AG04449 (cell line): Measurements from ENCODE around the gene PLEKHO2.
A peak's percentile ranks its signal among the peaks of the same experiment; 100 is the strongest.

Source experiments
- CTCF ChIA-PET: fragments of 350-600 bp; formaldehyde crosslinking; extraction: SDS; loops from one replicate; lab custom pipeline; 2021; ENCODE audit warnings: antibody characterized with exemption; lab: Yijun Ruan, JAX
- POLR2A ChIA-PET: fragments of 400-600, 350-600 bp; formaldehyde crosslinking; extraction: SDS; loops from one replicate; lab custom pipeline; 2020; ENCODE audit warnings: antibody characterized with exemption, inconsistent platforms; lab: Yijun Ruan, JAX
- DNase-seq: peaks from one replicate; pipeline ENCODE4 v3.0.0-alpha.2; 2010; ENCODE audit warnings: low read depth, low spot score
- H3K4me3 ChIP-seq: 2 replicates; pipeline ENCODE4 v1.5.1; 2011; ENCODE audit warnings: low read depth, mild to moderate bottlenecking, control low read depth, low read length
- TF ChIP-seq, protein P1 (sequence below): IDR thresholded peaks from one replicate; pipeline ENCODE4 v1.5.1; 2011; ENCODE audit warnings: mild to moderate bottlenecking, moderate library complexity, low read length, control low read depth, inconsistent platforms; ENCODE audit not compliant: insufficient read depth; ENCODE audit errors: missing control alignments

Gene PLEKHO2

DNA sequence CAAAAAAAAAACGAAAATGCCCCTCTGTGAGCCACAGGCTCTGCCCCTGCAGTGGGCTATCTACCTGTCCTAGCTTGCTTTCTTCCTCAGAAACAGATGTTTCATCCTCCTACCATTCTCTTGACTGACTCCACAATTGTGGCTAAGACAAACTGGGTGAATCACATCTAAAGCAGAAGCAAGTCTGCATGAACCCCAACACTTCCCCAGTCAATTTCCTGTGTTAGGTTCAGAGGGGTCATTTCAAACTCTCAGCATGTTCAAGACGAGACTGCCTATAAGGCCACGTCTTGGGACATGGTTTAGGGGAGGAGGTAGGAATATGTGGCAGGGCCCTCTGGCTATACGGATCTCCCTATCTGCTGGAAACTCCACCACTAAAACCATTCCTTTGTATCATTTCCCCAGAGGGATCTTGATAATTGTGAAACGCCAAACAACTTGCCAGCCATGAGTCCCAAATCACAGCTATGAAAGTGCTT is 41.4 kb downstream of the PLEKHO2 start:
- ChIA-PET CTCF (interaction anchor here (2.1 kb wide), 1 partner anchor 11 kb away, joined by 10 read pairs; no protein-coding TSS in a partner anchor), POLR2A (interaction anchor here (1.1 kb wide), 1 partner anchor 18 kb away, joined by 3 read pairs; no protein-coding TSS in a partner anchor)
- TF ChIP-seq, protein P1, sequence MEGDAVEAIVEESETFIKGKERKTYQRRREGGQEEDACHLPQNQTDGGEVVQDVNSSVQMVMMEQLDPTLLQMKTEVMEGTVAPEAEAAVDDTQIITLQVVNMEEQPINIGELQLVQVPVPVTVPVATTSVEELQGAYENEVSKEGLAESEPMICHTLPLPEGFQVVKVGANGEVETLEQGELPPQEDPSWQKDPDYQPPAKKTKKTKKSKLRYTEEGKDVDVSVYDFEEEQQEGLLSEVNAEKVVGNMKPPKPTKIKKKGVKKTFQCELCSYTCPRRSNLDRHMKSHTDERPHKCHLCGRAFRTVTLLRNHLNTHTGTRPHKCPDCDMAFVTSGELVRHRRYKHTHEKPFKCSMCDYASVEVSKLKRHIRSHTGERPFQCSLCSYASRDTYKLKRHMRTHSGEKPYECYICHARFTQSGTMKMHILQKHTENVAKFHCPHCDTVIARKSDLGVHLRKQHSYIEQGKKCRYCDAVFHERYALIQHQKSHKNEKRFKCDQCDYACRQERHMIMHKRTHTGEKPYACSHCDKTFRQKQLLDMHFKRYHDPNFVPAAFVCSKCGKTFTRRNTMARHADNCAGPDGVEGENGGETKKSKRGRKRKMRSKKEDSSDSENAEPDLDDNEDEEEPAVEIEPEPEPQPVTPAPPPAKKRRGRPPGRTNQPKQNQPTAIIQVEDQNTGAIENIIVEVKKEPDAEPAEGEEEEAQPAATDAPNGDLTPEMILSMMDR: no peak
- no peak overlapping the region for H3K4me3 ChIP-seq
- no peak for DNase-seq

DNA sequence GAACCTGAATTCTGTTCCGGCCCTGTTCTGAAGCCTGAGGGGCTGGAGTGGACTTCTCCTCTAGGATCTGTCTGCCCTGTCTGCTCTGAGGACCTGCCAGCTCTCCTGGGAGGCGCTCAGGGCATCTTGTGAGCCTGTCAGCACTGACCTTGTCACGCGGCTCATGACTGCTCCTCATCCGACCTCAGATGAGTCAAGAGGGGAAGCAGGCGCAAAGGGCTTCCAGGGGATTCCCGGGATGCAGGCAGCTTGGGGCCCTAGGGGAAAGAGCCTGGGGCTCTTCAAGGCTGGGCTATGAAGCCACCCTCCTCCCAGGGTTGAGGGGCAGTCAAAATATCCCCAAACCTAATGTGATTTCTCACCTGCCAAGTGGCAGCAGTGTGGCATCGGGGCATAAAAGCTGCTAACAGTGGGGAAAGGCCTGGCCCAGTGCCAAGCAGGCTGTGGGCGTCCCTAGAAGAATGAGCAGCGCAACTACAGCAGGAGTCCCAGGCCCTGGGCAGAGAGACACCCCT is 42.3 kb downstream of the PLEKHO2 start:
- TF ChIP-seq, protein P1: no peak
- no peak overlapping the region for H3K4me3 ChIP-seq
- ChIA-PET POLR2A (no interaction called here), CTCF (no interaction called here)
- peak; percentile 74 for DNase-seq

DNA sequence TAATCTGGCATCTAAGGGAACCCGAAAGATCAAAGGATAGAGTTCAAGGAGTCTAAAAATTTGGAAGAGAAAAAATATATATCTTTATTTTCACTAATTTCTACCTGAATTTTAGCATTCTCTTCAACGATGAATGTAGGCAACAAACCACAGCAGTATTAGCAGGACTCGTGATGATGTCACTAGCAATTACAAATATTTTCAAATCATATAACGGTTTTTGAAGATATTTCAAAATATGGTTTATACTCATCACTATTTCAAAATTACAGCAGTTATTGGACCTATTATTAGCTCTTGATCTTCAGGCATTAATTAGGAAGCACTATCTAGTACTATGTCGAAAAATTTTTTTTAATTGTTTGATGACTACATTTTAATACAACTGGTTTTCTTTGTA is 43.0 kb downstream of the PLEKHO2 start:
- POLR2A ChIA-PET: no interaction called here

DNA sequence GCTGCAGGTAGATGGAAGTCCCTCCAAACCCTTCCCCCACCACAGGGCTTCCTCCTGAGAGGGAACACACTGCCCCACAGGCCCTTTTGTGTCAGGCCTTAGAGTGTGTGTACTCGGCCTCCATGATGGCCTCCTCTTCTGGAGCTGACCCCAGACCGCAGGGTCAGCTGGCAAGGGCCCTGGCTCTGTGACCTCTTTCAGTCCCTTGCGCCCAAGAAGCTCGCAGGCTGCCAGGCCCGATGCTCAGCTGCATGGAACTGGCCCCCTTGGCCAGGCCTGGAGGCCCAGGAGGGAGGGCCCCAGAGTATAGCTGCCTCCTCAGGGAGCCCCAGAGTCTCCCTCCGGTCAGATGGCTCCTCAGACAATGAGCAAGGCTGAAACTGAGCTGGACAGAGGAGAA is 46.6 kb downstream of the PLEKHO2 start:
- ChIA-PET POLR2A (interaction anchor here (1.0 kb wide), 1 partner anchor 15 kb away, joined by 3 read pairs; no protein-coding TSS in a partner anchor), CTCF (interaction anchor here (0.8 kb wide), 1 partner anchor 9 kb away, joined by 3 read pairs; no protein-coding TSS in a partner anchor)
- no peak for DNase-seq
- TF ChIP-seq, protein P1: no peak
- no peak overlapping the region for H3K4me3 ChIP-seq

More for the DNA sequence above, 43.0 kb downstream of the PLEKHO2 start:
- CTCF ChIA-PET: no interaction called here
- TF ChIP-seq, protein P1: no peak
- DNase-seq: no peak
- no peak overlapping the region for H3K4me3 ChIP-seq

DNA sequence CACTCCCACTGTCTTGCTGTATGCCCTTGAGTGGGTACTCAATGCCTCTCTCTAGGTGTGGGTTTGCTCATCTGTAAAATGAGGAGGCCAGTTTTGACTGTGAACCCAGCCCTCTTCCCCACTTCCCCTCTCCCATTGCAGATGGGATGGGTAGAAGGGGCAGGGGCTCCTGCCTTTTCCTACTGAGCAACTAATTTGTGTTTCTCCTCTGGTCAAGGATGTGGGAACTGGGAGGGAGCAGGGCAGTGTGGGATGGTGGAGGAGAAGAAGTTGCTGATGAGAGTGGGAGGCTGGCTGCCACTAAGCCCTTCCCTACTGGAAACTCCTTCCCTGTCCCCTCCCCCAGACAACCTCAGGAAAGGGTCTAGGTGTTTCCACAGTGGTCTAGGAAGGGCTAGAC is 49.8 kb downstream of the PLEKHO2 start:
- POLR2A ChIA-PET: no interaction called here
- TF ChIP-seq, protein P1: no peak
- no peak for DNase-seq

DNA sequence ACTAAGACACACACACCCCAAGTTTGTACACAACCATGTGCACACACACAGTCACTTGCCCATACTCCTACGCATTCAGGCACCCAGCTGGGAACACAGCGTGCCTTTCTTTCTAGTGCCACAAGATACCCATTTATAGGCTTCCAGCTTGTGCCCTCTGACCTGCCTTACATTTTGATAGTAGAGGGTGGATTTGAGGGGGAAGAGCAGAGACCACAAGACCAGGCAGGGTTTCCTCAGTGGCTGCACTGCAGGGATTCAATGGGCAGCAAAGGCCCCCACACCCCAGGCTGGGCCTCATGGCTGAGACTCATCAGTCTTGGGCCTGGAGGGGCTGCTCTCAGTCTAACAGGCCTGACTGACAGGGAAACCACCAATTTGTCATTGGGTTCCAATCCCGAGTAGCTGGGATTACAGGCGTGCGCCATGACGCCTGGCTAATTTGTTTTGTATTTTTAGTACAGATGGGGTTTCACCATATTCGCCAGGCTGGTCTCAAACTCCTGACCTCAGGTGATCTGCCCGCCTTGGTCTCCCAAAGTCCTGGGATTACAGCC is 51.2 kb downstream of the PLEKHO2 start:
- no peak for DNase-seq
- ChIA-PET CTCF (interaction anchor here (1.2 to 3.3 kb wide), 3 partner anchors 11 to 57 kb away, joined by 4 to 31 read pairs (median 10); no protein-coding TSS in a partner anchor), POLR2A (no interaction called here)
- no peak overlapping the region for H3K4me3 ChIP-seq
- TF ChIP-seq, protein P1: no peak

More for the DNA sequence above, 49.8 kb downstream of the PLEKHO2 start:
- no peak overlapping the region for H3K4me3 ChIP-seq
- CTCF ChIA-PET: interaction anchor here (1.6 kb wide), 1 partner anchor 14 kb away, joined by 4 read pairs; no protein-coding TSS in a partner anchor
